DMS79 treated with DMSO at 0.1 percent for 48 hours (cell line): ENCODE measurements around the gene ADAMTS7.
"Not testable (repeated sequence)": the region's sequence is repeated elsewhere in the genome, so short reads cannot be mapped to it uniquely, and the experiment has no call there.

ENCODE experiments used
- DNase-seq: peaks from one replicate; lab custom pipeline; 2025; lab: John Stamatoyannopoulos, UW

Gene ADAMTS7

GRCh38 chr15:78779176-78779785 lies 32.0 kb downstream of the ADAMTS7 start:
- not testable (repeated sequence) for DNase-seq

GRCh38 chr15:78778422-78778821 lies 32.8 kb downstream of the ADAMTS7 start:
- no peak for DNase-seq

- not testable (repeated sequence) for DNase-seq
These were observed 33.3 kb downstream of the ADAMTS7 start for GRCh38 chr15:78777953-78778345.

GRCh38 chr15:78777290-78777952 lies 33.8 kb downstream of the ADAMTS7 start:
- DNase-seq = not testable (repeated sequence)

GRCh38 chr15:78776046-78776925 lies 35.0 kb downstream of the ADAMTS7 start:
- not testable (repeated sequence) for DNase-seq

- DNase-seq = no peak
These were observed 35.8 kb downstream of the ADAMTS7 start for GRCh38 chr15:78775472-78775871.

- DNase-seq = not testable (repeated sequence)
These were observed 36.7 kb downstream of the ADAMTS7 start for GRCh38 chr15:78774451-78774990.

GRCh38 chr15:78773765-78774450 lies 37.4 kb downstream of the ADAMTS7 start:
- DNase-seq = not testable (repeated sequence)

GRCh38 chr15:78772738-78773137 lies 38.5 kb downstream of the ADAMTS7 start:
- no peak for DNase-seq

- not testable (repeated sequence) for DNase-seq
These were observed 39.7 kb downstream of the ADAMTS7 start for GRCh38 chr15:78771436-78772000.

GRCh38 chr15:78771020-78771419 lies 40.2 kb downstream of the ADAMTS7 start:
- DNase-seq = not testable (repeated sequence)

- DNase-seq = not testable (repeated sequence)
These were observed 41.6 kb downstream of the ADAMTS7 start for GRCh38 chr15:78769473-78770225.

- no peak for DNase-seq
These were observed 42.5 kb downstream of the ADAMTS7 start for GRCh38 chr15:78768531-78769408.

GRCh38 chr15:78768096-78768495 lies 43.2 kb downstream of the ADAMTS7 start:
- no peak for DNase-seq

- DNase-seq = no peak
These were observed 43.8 kb downstream of the ADAMTS7 start for GRCh38 chr15:78767331-78767951.

- DNase-seq = not testable (repeated sequence)
These were observed 44.6 kb downstream of the ADAMTS7 start for GRCh38 chr15:78766641-78767071.

- DNase-seq = no peak
These were observed 45.2 kb downstream of the ADAMTS7 start for GRCh38 chr15:78766041-78766440.

- not testable (repeated sequence) for DNase-seq
These were observed 46.0 kb downstream of the ADAMTS7 start for GRCh38 chr15:78765154-78765860.
